ENCODE data around the gene RANBP3. TPM values are rescaled to one million over a fixed set of nuclear protein-coding genes. Genes with fewer than 3 reads are reported as not detected.

RANBP3 gene
- total RNA-seq, 2 donors from 2014 or later = 52.1 to 62.7 TPM

- no peaks in the 10 kb centered on the region for H3K36me3 ChIP-seq
- no peaks in the 10 kb centered on the region for H3K27me3 ChIP-seq
- H3K4me1 ChIP-seq = peaks cover 10% of the 10 kb centered on the region
- no peaks in the 10 kb centered on the region for H3K9me3 ChIP-seq
- TF ChIP-seq, protein P1, sequence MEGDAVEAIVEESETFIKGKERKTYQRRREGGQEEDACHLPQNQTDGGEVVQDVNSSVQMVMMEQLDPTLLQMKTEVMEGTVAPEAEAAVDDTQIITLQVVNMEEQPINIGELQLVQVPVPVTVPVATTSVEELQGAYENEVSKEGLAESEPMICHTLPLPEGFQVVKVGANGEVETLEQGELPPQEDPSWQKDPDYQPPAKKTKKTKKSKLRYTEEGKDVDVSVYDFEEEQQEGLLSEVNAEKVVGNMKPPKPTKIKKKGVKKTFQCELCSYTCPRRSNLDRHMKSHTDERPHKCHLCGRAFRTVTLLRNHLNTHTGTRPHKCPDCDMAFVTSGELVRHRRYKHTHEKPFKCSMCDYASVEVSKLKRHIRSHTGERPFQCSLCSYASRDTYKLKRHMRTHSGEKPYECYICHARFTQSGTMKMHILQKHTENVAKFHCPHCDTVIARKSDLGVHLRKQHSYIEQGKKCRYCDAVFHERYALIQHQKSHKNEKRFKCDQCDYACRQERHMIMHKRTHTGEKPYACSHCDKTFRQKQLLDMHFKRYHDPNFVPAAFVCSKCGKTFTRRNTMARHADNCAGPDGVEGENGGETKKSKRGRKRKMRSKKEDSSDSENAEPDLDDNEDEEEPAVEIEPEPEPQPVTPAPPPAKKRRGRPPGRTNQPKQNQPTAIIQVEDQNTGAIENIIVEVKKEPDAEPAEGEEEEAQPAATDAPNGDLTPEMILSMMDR (IDR thresholded peaks at IDR 0.05) = no peak
- H3K27ac ChIP-seq = peak within 1 kb of the TSS; percentile 81
- H3K9ac ChIP-seq (ENCODE audit: low read depth in 2 of 2, low read length in 2 of 2) = peak within 1 kb of the TSS; percentile 92 to 97
- intact Hi-C loops (cut with DNase I) = loop anchor here (10.0 kb wide), 1 partner anchor 60 kb away; no protein-coding TSS in a partner anchor
- H3K4me3 ChIP-seq = peak within 1 kb of the TSS; percentile 93
- peak; percentile 100 for DNase-seq
Observed at GRCh38 chr19:5904352-5905113, 73.4 kb downstream of the RANBP3 start, which contains the start of gene VMAC. TSS of gene VMAC (plus strand) at chr19:5904872. CDS start at chr19:5904891, 19 bp downstream.

DNA sequence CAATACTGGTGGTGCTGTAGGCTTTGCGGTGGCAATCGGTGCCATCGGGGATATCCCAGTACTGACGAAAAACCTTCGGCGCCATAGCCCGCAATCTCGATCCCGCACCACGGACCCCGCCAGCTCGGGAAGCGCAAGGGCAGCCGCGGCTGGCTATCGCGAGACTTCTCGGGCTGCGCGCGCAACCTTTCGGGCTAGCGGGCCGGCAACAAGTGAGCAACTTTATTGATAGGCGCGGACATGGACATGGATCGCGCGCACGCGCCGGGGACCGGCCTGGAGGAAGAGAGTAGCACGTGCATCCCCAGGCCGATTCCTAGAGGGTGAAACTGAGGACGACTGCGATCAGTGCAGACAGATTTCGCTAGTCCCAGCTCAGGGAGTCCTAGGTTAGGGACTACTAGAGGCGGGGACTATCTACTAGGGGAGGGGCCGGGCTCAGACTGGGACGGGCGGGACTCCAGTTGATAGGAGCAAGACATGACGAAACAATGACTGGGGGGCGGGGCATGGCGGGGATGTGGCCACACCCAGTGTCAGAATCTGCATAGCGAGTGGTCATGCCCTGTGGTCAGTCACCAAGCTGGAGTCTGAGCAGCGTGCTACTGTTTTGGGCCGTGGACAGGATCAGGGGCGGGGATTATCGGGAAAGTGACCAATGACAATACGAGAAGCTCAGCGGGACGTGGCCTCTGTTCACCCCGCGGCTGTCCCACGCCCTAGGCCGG, 74.2 kb downstream of the RANBP3 start, which contains the start of gene NDUFA11:
TSS of gene NDUFA11 (minus strand) at position 167 of the 728 bp plus-strand sequence. CDS start at position 85, 82 bp downstream.
- peaks cover 10% of the 10 kb centered on the region for H3K4me1 ChIP-seq
- peak within 1 kb of the TSS; percentile 81 for H3K27ac ChIP-seq
- no peaks in the 10 kb centered on the region for H3K36me3 ChIP-seq
- intact Hi-C loops (cut with DNase I) = loop anchor here (10.0 kb wide), 1 partner anchor 61 kb away; no protein-coding TSS in a partner anchor
- TF ChIP-seq, protein P1 (IDR thresholded peaks at IDR 0.05) = no peak
- peak; percentile 100 for DNase-seq
- H3K4me3 ChIP-seq = peak within 1 kb of the TSS; percentile 93
- H3K9me3 ChIP-seq = no peaks in the 10 kb centered on the region
- H3K27me3 ChIP-seq = no peaks in the 10 kb centered on the region
- H3K9ac ChIP-seq (ENCODE audit: low read depth in 2 of 2, low read length in 2 of 2) = peak within 1 kb of the TSS; percentile 92 to 97

DNA sequence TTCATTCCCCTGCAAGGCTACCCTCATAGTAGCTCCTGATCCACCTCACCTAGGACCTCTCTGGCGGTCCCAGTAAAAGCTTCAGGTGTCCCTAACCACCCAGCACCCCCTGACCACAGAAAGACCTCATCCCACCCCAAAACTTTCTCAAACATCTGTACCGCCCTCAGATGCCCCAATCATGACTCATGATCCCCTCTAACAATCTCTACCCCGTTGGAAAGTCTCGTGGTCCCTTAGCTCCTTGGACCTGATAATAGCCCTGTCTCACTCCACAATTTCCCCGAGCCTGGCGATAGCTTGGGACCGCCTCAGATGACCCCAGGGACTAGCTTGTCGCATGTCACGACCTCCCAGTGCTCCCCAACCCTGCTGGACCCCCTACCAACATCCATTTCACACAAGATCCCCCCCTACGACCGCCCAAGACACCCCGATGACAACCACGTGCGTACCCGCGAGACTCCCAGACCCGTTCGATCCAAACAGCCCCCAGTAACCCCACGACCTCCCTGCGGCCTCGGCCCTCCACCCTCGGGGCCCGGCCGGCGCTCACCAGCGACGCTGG, 74.8 kb downstream of the RANBP3 start:
- H3K9me3 ChIP-seq = no peaks in the 10 kb centered on the region
- intact Hi-C loops (cut with DNase I) = loop anchor here (10.0 kb wide), 1 partner anchor 62 kb away; no protein-coding TSS in a partner anchor
- DNase-seq = no peak
- peak overlapping the region; percentile 81 for H3K27ac ChIP-seq
- peak overlapping the region; percentile 92 to 97 for H3K9ac ChIP-seq (ENCODE audit: low read depth in 2 of 2, low read length in 2 of 2)
- no peaks in the 10 kb centered on the region for H3K36me3 ChIP-seq
- TF ChIP-seq, protein P1 (IDR thresholded peaks at IDR 0.05) = no peak
- H3K27me3 ChIP-seq = no peaks in the 10 kb centered on the region
- peak overlapping the region; percentile 88 for H3K4me3 ChIP-seq
- H3K4me1 ChIP-seq = peaks cover 10% of the 10 kb centered on the region

- Histone ChIP-seq H3K36me3 (no peaks in the 10 kb centered on the region), H3K9me3 (no peaks in the 10 kb centered on the region), H3K27me3 (no peaks in the 10 kb centered on the region), H3K4me1 (peaks cover 10% of the 10 kb centered on the region), H3K4me3 (no peak overlapping the region), H3K9ac (ENCODE audit: low read depth in 2 of 2, low read length in 2 of 2) (no peak overlapping the region), H3K27ac (no peak overlapping the region)
- TF ChIP-seq, protein P1 (IDR thresholded peaks at IDR 0.05) = no peak
- intact Hi-C loops (cut with DNase I) = loop anchor here (10.0 kb wide), 1 partner anchor 64 kb away; no protein-coding TSS in a partner anchor
- DNase-seq = no peak
Observed at GRCh38 chr19:5900976-5901375, 77.0 kb downstream of the RANBP3 start.
